GM12878 (cell line): Measurements from ENCODE around the gene SLC35A4. TPM values are rescaled to one million over a fixed set of nuclear protein-coding genes. Genes with fewer than 3 reads are reported as not detected.

Experiments used
- ATAC-seq: fragments of 200-7000 bp; cut with Tn5 transposase; 3 replicates; pipeline ENCODE4 v1.9.1; 2020; ENCODE audit warnings: mild to moderate bottlenecking, moderate library complexity
- BruUV-seq: library from RNA; stranded (reverse); fragments of 400-500 nt; replicated peaks from 2 replicates; lab custom pipeline; 2021; lab: Mats Ljungman, UMichigan
- CTCF ChIA-PET: fragments of 300-600 bp; sonication (Branson Sonifier 250); formaldehyde crosslinking; extraction: SDS; loops from one replicate; lab custom pipeline; 2021; ENCODE audit warnings: inconsistent platforms; lab: Yijun Ruan, JAX
- POLR2A ChIA-PET: fragments of 350-600 bp; formaldehyde crosslinking; extraction: SDS; loops from one replicate; lab custom pipeline; 2021; ENCODE audit warnings: inconsistent platforms; lab: Charles Lee
- RAD21 ChIA-PET: fragments of 300-600 bp; sonication (Branson Sonifier 250); formaldehyde crosslinking; loops from one replicate; lab custom pipeline; 2023; ENCODE audit warnings: antibody characterized with exemption; ENCODE audit not compliant: unreplicated experiment; lab: Charles Lee
- SMC1A ChIA-PET: fragments of 300-600 bp; sonication (Branson Sonifier 250); formaldehyde crosslinking; loops from one replicate; lab custom pipeline; 2023; ENCODE audit not compliant: unreplicated experiment, uncharacterized antibody; lab: Charles Lee
- DNase-seq: peaks from one replicate; pipeline ENCODE4 v3.0.0-alpha.2; 2011; ENCODE audit warnings: low read depth, low spot score
- FAIRE-seq: peaks from 3 replicates; lab custom pipeline; 2011; peaks lifted over from hg19 to GRCh38; lab: Jason Lieb, UNC
- H2AFZ ChIP-seq: 2 replicates; pipeline ENCODE4 v1.6.0; 2011; ENCODE audit warnings: low read depth, low read length, control low read depth; ENCODE audit not compliant: control insufficient read depth
- H3K27ac ChIP-seq: 2 replicates; pipeline ENCODE4 v1.5.1; 2011; ENCODE audit warnings: control low read depth; ENCODE audit not compliant: control insufficient read depth, insufficient read depth
- H3K27me3 ChIP-seq, 2 experiments: replicated peaks in 1 of 2; 2 replicates each; pipeline versions ENCODE4 v1.6.0 to v1.6.1; 2011; ENCODE audit warnings: low read length in 1 of 2; ENCODE audit not compliant: control insufficient read depth in 2 of 2, insufficient read depth in 2 of 2
- H3K36me3 ChIP-seq, 2 experiments: 2 replicates each; pipeline ENCODE4 v1.5.1; 2011; ENCODE audit warnings: low read length in 1 of 2; ENCODE audit not compliant: control insufficient read depth in 2 of 2, insufficient read depth in 2 of 2
- H3K4me1 ChIP-seq: 2 replicates; pipeline ENCODE4 v1.6.1; 2011; ENCODE audit warnings: mild to moderate bottlenecking, low read length, moderate library complexity, mixed read lengths; ENCODE audit not compliant: control insufficient read depth, insufficient read depth
- H3K4me2 ChIP-seq: 2 replicates; pipeline ENCODE4 v1.6.0; 2011; ENCODE audit warnings: control low read depth; ENCODE audit not compliant: control insufficient read depth, insufficient read depth
- H3K4me3 ChIP-seq: fragments of 200-600 bp; sonication (generic); 2 replicates; pipeline ENCODE4 v1.5.1; 2016
- H3K79me2 ChIP-seq: 2 replicates; pipeline ENCODE4 v1.6.0; 2011; ENCODE audit warnings: low read length; ENCODE audit not compliant: control insufficient read depth, insufficient read depth
- H3K9ac ChIP-seq: 2 replicates; pipeline ENCODE4 v1.8.0; 2011; ENCODE audit warnings: low read length, control low read depth, mixed read lengths; ENCODE audit not compliant: control insufficient read depth, insufficient read depth
- H3K9me3 ChIP-seq: replicated peaks from 3 replicates; pipeline ENCODE4 v1.5.1; 2011; ENCODE audit warnings: mild to moderate bottlenecking, low read length; ENCODE audit not compliant: control insufficient read depth, insufficient read depth
- H4K20me1 ChIP-seq: 2 replicates; pipeline ENCODE4 v1.6.0; 2011; ENCODE audit not compliant: control insufficient read depth, insufficient read depth
- BRCA1 ChIP-seq: IDR thresholded peaks from 2 replicates; pipeline ENCODE4 v1.6.1; 2011; ENCODE audit warnings: low read depth, low read length, improper control_type of control experiment
- CEBPZ ChIP-seq: fragments of 150-350 bp; IDR thresholded peaks from 2 replicates; pipeline ENCODE4 v1.6.1; 2016; ENCODE audit warnings: low read depth, low read length
- CREM ChIP-seq: IDR thresholded peaks from 2 replicates; pipeline ENCODE4 v1.6.1; 2014; ENCODE audit warnings: antibody characterized with exemption, low read depth
- FOXK2 ChIP-seq: fragments of 450-650 bp; IDR thresholded peaks from 2 replicates; pipeline ENCODE4 v1.6.1; 2017; ENCODE audit warnings: mild to moderate bottlenecking, moderate library complexity
- HCFC1 ChIP-seq: fragments of 150-350 bp; IDR thresholded peaks from 2 replicates; pipeline ENCODE4 v1.6.1; 2014; ENCODE audit warnings: low read length
- MAX ChIP-seq: IDR thresholded peaks from 2 replicates; pipeline ENCODE4 v1.6.1; 2012; ENCODE audit warnings: low read depth, low read length, improper control_type of control experiment
- MTA2 ChIP-seq: fragments of 450-650 bp; IDR thresholded peaks from 2 replicates; pipeline ENCODE4 v1.6.1; 2016; ENCODE audit warnings: low read depth, mild to moderate bottlenecking, moderate library complexity
- NFYA ChIP-seq: IDR thresholded peaks from 2 replicates; pipeline ENCODE4 v1.6.1; 2011; ENCODE audit warnings: low read depth, mild to moderate bottlenecking, low read length, improper control_type of control experiment, borderline replicate concordance
- RAD51 ChIP-seq: fragments of 450-650 bp; IDR thresholded peaks from 2 replicates; pipeline ENCODE4 v1.6.1; 2016; ENCODE audit warnings: moderate library complexity, mild to moderate bottlenecking, inconsistent platforms
- SKIL ChIP-seq: fragments of 450-650 bp; IDR thresholded peaks from 2 replicates; pipeline ENCODE4 v1.6.1; 2017; ENCODE audit warnings: mild to moderate bottlenecking, low read depth, inconsistent platforms; ENCODE audit not compliant: poor library complexity, severe bottlenecking
- STAT1 ChIP-seq: fragments of 450-650 bp; conservative IDR thresholded peaks from 2 replicates; pipeline ENCODE4 v1.6.1; 2014; ENCODE audit warnings: antibody characterized with exemption, mild to moderate bottlenecking
- TARDBP ChIP-seq: IDR thresholded peaks from 2 replicates; pipeline ENCODE4 v1.6.1; 2016; ENCODE audit warnings: borderline replicate concordance
- YY1 ChIP-seq: IDR thresholded peaks from 2 replicates; pipeline ENCODE4 v1.6.1; 2011; ENCODE audit warnings: low read depth, mild to moderate bottlenecking, low read length
- ZNF622 ChIP-seq: fragments of 450-650 bp; IDR thresholded peaks from 2 replicates; pipeline ENCODE4 v1.6.1; 2017; ENCODE audit warnings: mild to moderate bottlenecking, inconsistent platforms
- WGBS: methylation state at CpG from one replicate; pipeline ENCODE4 v1.1.6; 2016; ENCODE audit warnings: low lambda C conversion rate; ENCODE audit not compliant: insufficient replicate concordance, insufficient coverage; ENCODE audit errors: missing lambda C conversion rate; 5-methylcytosine and 5-hydroxymethylcytosine counted together
- in situ Hi-C: fragments of 300-500 bp; cut with MboI; formaldehyde crosslinking; loops from 9 replicates; pipeline ENCODE4 v1.14.3; 2018; ENCODE audit warnings: mixed read lengths
- intact Hi-C: fragments of 100-400 bp; cut with micrococcal nuclease; formaldehyde crosslinking; loops from one replicate; pipeline ENCODE4 v1.14.2; 2022; ENCODE audit not compliant: unreplicated experiment
- polyA plus RNA-seq, 11 experiments: library from polyadenylated mRNA; depleted of rRNA in 4 of 11; unstranded in 6 of 11; stranded (reverse) in 5 of 11; fragments of >200 nt; fragmentation: Nextera tagmentation in 4 of 11; fragmentation: Illumina TruSeq in 1 of 11; extraction: Ambion mirVana in 4 of 11; extraction: Trizol in 1 of 11; gene quantifications; 1 replicate in 1 of 11; 2 replicates in 10 of 11; pipeline versions ENCODE4 v1.2.1 to v1.2.3, GENCODE V29; 2011 to 2016; ENCODE audit warnings: inconsistent platforms in 2 of 11, missing spikeins in 2 of 11, low read depth in 1 of 11
- total RNA-seq, 4 experiments: library from RNA; depleted of rRNA in 3 of 4; stranded (reverse); fragments of >200 nt in 3 of 4; fragmentation: Illumina TruSeq in 1 of 4; extraction: Trizol in 1 of 4; gene quantifications; 2 replicates each; pipeline versions ENCODE4 v1.2.1 to v1.2.3, GENCODE V29; 2013 to 2021
- TF ChIP-seq, protein P1 (sequence below): fragments of 450-650 bp; IDR thresholded peaks from 2 replicates; pipeline ENCODE4 v1.6.1; 2017; ENCODE audit warnings: mild to moderate bottlenecking, moderate library complexity

Gene SLC35A4
- total and polyA plus RNA-seq, 10 of the 15 experiments (the other 5 are each of a cell fraction or from before 2014, with no cell fraction given) = 23.8 to 167 (median 114) TPM

- RAD21 ChIA-PET = interaction anchor here (1.1 to 1.2 kb wide), 2 partner anchors 10 to 11 kb away, joined by 3 to 4 read pairs; partner anchors contain the start of gene EIF4EBP3
- TF ChIP-seq SKIL (no peak), CEBPZ (no peak), RAD51 (no peak), ZNF622 (no peak), NFYA (no peak), MTA2 (no peak), HCFC1 (no peak), MAX (no peak), YY1 (no peak), FOXK2 (no peak), BRCA1 (no peak), STAT1 (no peak), TARDBP (no peak), CREM (no peak)
- TF ChIP-seq, protein P1, sequence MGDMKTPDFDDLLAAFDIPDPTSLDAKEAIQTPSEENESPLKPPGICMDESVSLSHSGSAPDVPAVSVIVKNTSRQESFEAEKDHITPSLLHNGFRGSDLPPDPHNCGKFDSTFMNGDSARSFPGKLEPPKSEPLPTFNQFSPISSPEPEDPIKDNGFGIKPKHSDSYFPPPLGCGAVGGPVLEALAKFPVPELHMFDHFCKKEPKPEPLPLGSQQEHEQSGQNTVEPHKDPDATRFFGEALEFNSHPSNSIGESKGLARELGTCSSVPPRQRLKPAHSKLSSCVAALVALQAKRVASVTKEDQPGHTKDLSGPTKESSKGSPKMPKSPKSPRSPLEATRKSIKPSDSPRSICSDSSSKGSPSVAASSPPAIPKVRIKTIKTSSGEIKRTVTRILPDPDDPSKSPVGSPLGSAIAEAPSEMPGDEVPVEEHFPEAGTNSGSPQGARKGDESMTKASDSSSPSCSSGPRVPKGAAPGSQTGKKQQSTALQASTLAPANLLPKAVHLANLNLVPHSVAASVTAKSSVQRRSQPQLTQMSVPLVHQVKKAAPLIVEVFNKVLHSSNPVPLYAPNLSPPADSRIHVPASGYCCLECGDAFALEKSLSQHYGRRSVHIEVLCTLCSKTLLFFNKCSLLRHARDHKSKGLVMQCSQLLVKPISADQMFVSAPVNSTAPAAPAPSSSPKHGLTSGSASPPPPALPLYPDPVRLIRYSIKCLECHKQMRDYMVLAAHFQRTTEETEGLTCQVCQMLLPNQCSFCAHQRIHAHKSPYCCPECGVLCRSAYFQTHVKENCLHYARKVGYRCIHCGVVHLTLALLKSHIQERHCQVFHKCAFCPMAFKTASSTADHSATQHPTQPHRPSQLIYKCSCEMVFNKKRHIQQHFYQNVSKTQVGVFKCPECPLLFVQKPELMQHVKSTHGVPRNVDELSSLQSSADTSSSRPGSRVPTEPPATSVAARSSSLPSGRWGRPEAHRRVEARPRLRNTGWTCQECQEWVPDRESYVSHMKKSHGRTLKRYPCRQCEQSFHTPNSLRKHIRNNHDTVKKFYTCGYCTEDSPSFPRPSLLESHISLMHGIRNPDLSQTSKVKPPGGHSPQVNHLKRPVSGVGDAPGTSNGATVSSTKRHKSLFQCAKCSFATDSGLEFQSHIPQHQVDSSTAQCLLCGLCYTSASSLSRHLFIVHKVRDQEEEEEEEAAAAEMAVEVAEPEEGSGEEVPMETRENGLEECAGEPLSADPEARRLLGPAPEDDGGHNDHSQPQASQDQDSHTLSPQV = no peak
Observed at GRCh38 chr5:140558542-140558941, 6.1 kb upstream of the SLC35A4 start.

More at GRCh38 chr5:140558542-140558941, 6.1 kb upstream of the SLC35A4 start:
- CTCF ChIA-PET = no interaction called here
- intact Hi-C loops = no loop called here
- SMC1A ChIA-PET = interaction anchor here (0.7 to 2.5 kb wide), 3 partner anchors 8 to 64 kb away, joined by 3 to 11 read pairs (median 5); partner anchors contain the start of gene EIF4EBP3
- H3K4me2 ChIP-seq = no peak overlapping the region
- no peak overlapping the region for H3K9ac ChIP-seq
- no peak overlapping the region for H2AFZ ChIP-seq
- no TSS peak for BruUV-seq
- no peaks in the 10 kb centered on the region for H3K27me3 ChIP-seq
- peaks cover 0 to 4% of the 10 kb centered on the region in 2 experiments; a peak in 1 of 4 replicates for H3K36me3 ChIP-seq
- ATAC-seq = no peak
- POLR2A ChIA-PET = interaction anchor here (1.0 to 3.6 kb wide), 5 partner anchors 11 to 160 kb away, joined by 3 to 22 read pairs (median 8); partner anchors contain the start of genes ANKHD1, EIF4EBP3, IK and NDUFA2
- FAIRE-seq = no peak
- in situ Hi-C loops = no loop called here
- no peak overlapping the region for H3K4me3 ChIP-seq
- H4K20me1 ChIP-seq = no peaks in the 10 kb centered on the region
- no peak overlapping the region for H3K27ac ChIP-seq
- no peak for DNase-seq
- no peaks in the 10 kb centered on the region for H3K9me3 ChIP-seq
- peaks cover 42% of the 10 kb centered on the region for H3K79me2 ChIP-seq
- 100% methylated on average over 5 of the region's 9 CpGs for WGBS
- H3K4me1 ChIP-seq = peaks cover 22% of the 10 kb centered on the region
